HUES64 (cell line): ENCODE data around the gene ACP1.
"Not testable (repeated sequence)": the region's sequence is repeated elsewhere in the genome, so short reads cannot be mapped to it uniquely, and the experiment has no call there.

ENCODE experiments used
- H3K27ac ChIP-seq: 2 replicates; pipeline ENCODE4 v1.7.0; 2013; ENCODE audit warnings: low read depth, low read length, inconsistent platforms
- H3K27me3 ChIP-seq: 2 replicates; pipeline ENCODE4 v1.6.1; 2013; ENCODE audit warnings: mild to moderate bottlenecking, low read length; ENCODE audit not compliant: insufficient read depth
- H3K36me3 ChIP-seq: 2 replicates; pipeline ENCODE4 v1.6.1; 2013; ENCODE audit warnings: mild to moderate bottlenecking, low read length; ENCODE audit not compliant: insufficient read depth
- H3K4me1 ChIP-seq: 2 replicates; pipeline ENCODE4 v1.6.1; 2013; ENCODE audit warnings: mild to moderate bottlenecking, low read length, moderate library complexity; ENCODE audit not compliant: insufficient read depth
- H3K4me3 ChIP-seq: 2 replicates; pipeline ENCODE4 v1.5.1; 2013; ENCODE audit warnings: mild to moderate bottlenecking, low read length, moderate library complexity
- H3K9ac ChIP-seq: 2 replicates; pipeline ENCODE4 v1.6.1; 2013; ENCODE audit warnings: mild to moderate bottlenecking, low read depth, low read length
- H3K9me3 ChIP-seq: 2 replicates; pipeline ENCODE4 v1.6.1; 2013; ENCODE audit warnings: low read depth, low read length; ENCODE audit not compliant: insufficient read depth
- WGBS: fragments of 150-250, 120-280 bp; methylation state at CpG from one replicate; pipeline ENCODE4 v1.1.7; 2013; ENCODE audit warnings: missing lambda C conversion rate; 5-methylcytosine and 5-hydroxymethylcytosine counted together

The ACP1 gene

DNA sequence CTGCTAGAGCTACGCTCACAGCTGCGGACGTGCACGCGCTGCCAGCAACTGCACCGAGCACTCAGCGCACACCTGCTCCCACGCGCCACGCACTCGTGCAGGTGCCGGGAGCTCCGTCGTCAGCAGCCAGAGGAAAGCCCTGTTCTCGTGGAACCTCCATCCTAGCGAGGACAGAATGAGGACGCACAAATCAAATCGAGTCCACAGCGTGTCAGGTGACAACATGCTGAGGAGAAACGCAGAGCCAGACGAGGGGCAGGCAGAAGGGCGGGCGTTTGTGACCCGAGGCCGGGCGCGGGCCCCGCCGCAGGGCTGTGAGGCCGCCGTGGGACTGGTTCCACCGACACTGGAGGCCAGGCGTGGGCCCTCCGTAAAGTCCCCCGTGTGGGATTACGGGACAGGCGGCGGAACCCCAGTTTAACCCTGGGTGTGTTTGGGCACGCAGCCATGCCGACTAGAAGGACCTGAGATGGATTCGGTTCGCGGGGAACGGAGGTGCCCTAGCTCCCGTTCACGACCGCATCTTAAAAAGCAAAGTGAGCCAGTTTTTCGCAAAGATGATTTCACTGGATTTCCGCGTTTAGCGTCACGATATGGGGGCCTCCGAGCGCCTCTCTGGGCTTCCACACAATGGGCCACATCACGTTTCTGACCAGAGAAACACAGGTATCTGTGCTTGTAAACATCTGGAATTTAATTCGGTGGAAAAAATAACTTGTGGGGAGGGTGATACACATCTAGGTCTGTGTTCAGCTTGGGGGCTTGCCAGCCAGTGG, 50.0 kb downstream of the ACP1 start:
- Histone ChIP-seq H3K27ac (no peak overlapping the region), H3K9me3 (no peaks in the 10 kb centered on the region), H3K36me3 (no peaks in the 10 kb centered on the region), H3K27me3 (no peaks in the 10 kb centered on the region), H3K4me1 (peaks cover 29% of the 10 kb centered on the region), H3K9ac (no peak overlapping the region), H3K4me3 (no peak overlapping the region)
- WGBS: 94% methylated on average over 56 of the region's 56 CpGs

- not testable (repeated sequence) for H3K27ac ChIP-seq, H3K9me3 ChIP-seq, H3K9ac ChIP-seq, H3K36me3 ChIP-seq, H3K27me3 ChIP-seq, H3K4me3 ChIP-seq
- peaks cover 20% of the 10 kb centered on the region; the same call in 1 of the 2 replicates for H3K4me1 ChIP-seq
- 86% methylated on average over 6 of the region's 6 CpGs for WGBS
These were observed 51.2 kb downstream of the ACP1 start for GRCh38 chr2:315925-316324.

- WGBS: 96% methylated on average over 12 of the region's 12 CpGs
- H3K4me1 ChIP-seq: peaks cover 16% of the 10 kb centered on the region; the same call in 1 of the 2 replicates
- H3K36me3 ChIP-seq: no peaks in the 10 kb centered on the region
- no peak overlapping the region for H3K27ac ChIP-seq
- H3K27me3 ChIP-seq: no peaks in the 10 kb centered on the region
- no peak overlapping the region for H3K4me3 ChIP-seq
- H3K9me3 ChIP-seq: no peaks in the 10 kb centered on the region
- no peak overlapping the region for H3K9ac ChIP-seq
These were observed 51.6 kb downstream of the ACP1 start for GRCh38 chr2:316381-316780.

GRCh38 chr2:317501-318424, 53.0 kb downstream of the ACP1 start:
- no peaks in the 10 kb centered on the region for H3K9me3 ChIP-seq
- H3K36me3 ChIP-seq: no peaks in the 10 kb centered on the region
- H3K27me3 ChIP-seq: no peaks in the 10 kb centered on the region
- peak overlapping the region; percentile 48 for H3K27ac ChIP-seq
- H3K4me1 ChIP-seq: peaks cover 15% of the 10 kb centered on the region; the same call in 1 of the 2 replicates
- no peak overlapping the region for H3K9ac ChIP-seq
- 57% methylated on average over 27 of the region's 27 CpGs for WGBS
- H3K4me3 ChIP-seq: no peak overlapping the region

GRCh38 chr2:319059-319600, 54.4 kb downstream of the ACP1 start:
- Histone ChIP-seq H3K36me3 (no peaks in the 10 kb centered on the region), H3K9me3 (no peaks in the 10 kb centered on the region), H3K4me3 (no peak overlapping the region), H3K4me1 (peaks cover 15% of the 10 kb centered on the region; the same call in 1 of the 2 replicates), H3K27me3 (no peaks in the 10 kb centered on the region), H3K27ac (no peak overlapping the region), H3K9ac (no peak overlapping the region)
- 90% methylated on average over 34 of the region's 34 CpGs for WGBS

GRCh38 chr2:320561-320960, 55.8 kb downstream of the ACP1 start:
- peaks cover 15% of the 10 kb centered on the region; the same call in 1 of the 2 replicates for H3K4me1 ChIP-seq
- no peak overlapping the region for H3K4me3 ChIP-seq
- H3K36me3 ChIP-seq: no peaks in the 10 kb centered on the region
- 93% methylated on average over 4 of the region's 4 CpGs for WGBS
- H3K27me3 ChIP-seq: no peaks in the 10 kb centered on the region
- H3K9ac ChIP-seq: no peak overlapping the region
- H3K9me3 ChIP-seq: no peaks in the 10 kb centered on the region
- no peak overlapping the region for H3K27ac ChIP-seq

GRCh38 chr2:322326-322725, 57.6 kb downstream of the ACP1 start:
- no peak overlapping the region for H3K4me3 ChIP-seq
- H3K9ac ChIP-seq: no peak overlapping the region
- H3K9me3 ChIP-seq: no peaks in the 10 kb centered on the region
- H3K27ac ChIP-seq: no peak overlapping the region
- H3K36me3 ChIP-seq: no peaks in the 10 kb centered on the region
- 91% methylated on average over 9 of the region's 10 CpGs for WGBS
- H3K4me1 ChIP-seq: peaks cover 9% of the 10 kb centered on the region; the same call in 1 of the 2 replicates
- H3K27me3 ChIP-seq: no peaks in the 10 kb centered on the region

DNA sequence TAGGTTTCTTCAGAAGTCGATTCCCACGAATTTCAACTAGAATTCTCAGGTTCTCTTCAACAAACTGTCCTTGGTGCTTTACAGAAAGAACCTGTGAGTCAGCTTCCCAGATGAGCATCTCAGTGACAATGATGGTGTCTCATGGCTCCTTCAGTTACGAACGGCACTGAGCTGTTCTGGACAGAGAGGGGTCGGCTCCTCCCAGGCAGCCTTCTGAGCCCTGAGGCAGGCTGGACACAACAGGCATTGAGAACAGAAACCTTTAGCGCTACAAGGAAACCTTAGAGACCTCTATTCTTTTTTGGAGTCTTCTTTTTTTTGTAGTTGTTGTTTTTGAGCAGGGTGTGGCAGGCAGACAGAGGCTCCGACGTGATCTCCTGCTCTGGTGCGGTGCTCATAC, 58.3 kb downstream of the ACP1 start:
- Histone ChIP-seq H3K9me3 (no peaks in the 10 kb centered on the region), H3K27ac (no peak overlapping the region), H3K36me3 (no peaks in the 10 kb centered on the region), H3K9ac (no peak overlapping the region), H3K4me1 (peaks cover 3% of the 10 kb centered on the region; the same call in 1 of the 2 replicates), H3K27me3 (no peaks in the 10 kb centered on the region), H3K4me3 (no peak overlapping the region)
- WGBS: 91% methylated on average over 6 of the region's 9 CpGs
